ENCODE results near the gene SAMM50. TPM values are rescaled to one million over a fixed set of nuclear protein-coding genes. Genes with fewer than 3 reads are reported as not detected.

Gene SAMM50
- total RNA-seq, 1 experiment from 2014 or later = 55.3 TPM

DNA sequence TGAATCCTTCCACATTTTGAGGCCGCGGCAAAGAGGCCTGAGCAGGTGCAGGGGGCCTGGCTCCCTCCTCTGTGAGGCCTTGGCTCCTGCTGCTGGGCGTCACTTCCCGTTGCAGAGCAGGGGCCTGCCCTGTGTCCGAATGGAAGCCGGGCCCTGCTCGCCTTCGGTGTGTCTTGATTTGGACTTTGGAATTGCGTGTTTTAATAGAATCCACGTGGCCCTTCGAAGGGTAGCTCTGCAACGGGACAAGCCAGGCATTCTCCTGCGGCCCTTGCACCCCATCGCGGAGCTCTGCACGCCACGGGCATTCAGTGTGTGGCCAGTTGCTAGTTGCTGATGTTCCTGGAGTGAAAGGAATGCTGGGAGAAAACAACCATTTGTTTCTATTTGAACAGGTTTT lies 25.8 kb downstream of the SAMM50 start:
- CTCF ChIA-PET = interaction anchor here (0.5 kb wide), 1 partner anchor 573 kb away, joined by 5 read pairs; no protein-coding TSS in a partner anchor
- Mint-ChIP-seq H3K27ac (ENCODE audit: unreplicated experiment) (no peak overlapping the region), H3K36me3 (ENCODE audit: insufficient read depth, unreplicated experiment) (peaks cover 36% of the 10 kb centered on the region), H3K9me3 (ENCODE audit: low read depth, unreplicated experiment) (no peaks in the 10 kb centered on the region), H3K4me3 (ENCODE audit: low read depth, unreplicated experiment) (no peak overlapping the region), H3K27me3 (ENCODE audit: unreplicated experiment) (no peaks in the 10 kb centered on the region), H3K4me1 (ENCODE audit: low read depth, unreplicated experiment) (no peaks in the 10 kb centered on the region)
- no TSS peak for BruUV-seq (replicated peaks)
- DNase-seq = no peak
- TF ChIP-seq CTCF (IDR thresholded peaks at IDR 0.05; ENCODE audit: unreplicated experiment) = no peak
- intact Hi-C loops (cut with micrococcal nuclease; ENCODE audit: unreplicated experiment) = no loop called here

DNA sequence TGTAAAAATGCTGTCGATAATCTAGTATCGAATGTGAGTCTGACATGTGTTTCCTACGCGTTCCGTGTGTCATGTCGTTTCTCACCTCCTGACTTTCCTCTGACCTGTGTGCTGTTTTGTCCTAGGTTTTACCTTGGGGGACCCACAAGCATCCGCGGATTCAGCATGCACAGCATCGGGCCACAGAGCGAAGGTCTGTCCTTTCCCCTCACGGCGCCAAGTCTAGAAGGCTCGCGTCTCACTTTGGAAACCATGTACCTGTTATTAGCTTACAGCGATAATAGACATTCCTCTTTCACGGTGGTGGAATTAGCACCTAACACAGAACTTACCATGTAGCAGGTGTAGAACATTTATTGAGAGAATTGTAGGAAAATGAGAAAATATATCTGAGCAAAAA lies 28.6 kb downstream of the SAMM50 start:
- peaks cover 44% of the 10 kb centered on the region for H3K36me3 Mint-ChIP-seq (ENCODE audit: insufficient read depth, unreplicated experiment)
- CTCF ChIA-PET = no interaction called here

DNA sequence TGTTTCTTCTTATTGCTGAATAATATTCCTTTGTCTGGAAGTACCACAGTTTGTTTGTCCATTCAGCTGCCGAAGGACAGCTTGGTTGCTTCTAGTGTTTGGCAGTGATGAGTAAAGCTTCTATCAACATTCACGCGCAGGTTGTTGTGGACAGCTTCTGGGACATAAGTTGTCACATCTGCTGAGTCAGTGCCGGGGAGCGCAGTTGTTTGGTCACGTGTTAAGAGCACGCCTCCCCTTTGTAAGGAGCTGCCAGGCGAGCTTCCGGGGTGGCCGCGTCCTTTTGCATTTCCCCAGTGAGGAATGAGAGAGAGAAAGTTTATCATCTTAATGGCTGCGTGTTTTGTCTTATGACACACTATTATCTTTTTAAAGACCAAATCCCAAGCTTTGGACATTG lies 30.3 kb downstream of the SAMM50 start:
- TF ChIP-seq CTCF (IDR thresholded peaks at IDR 0.05; ENCODE audit: unreplicated experiment) = no peak
- H3K27ac Mint-ChIP-seq (ENCODE audit: unreplicated experiment) = no peak overlapping the region

More for the DNA sequence above, 28.6 kb downstream of the SAMM50 start:
- no peak for DNase-seq
- Mint-ChIP-seq H3K27ac (ENCODE audit: unreplicated experiment) (no peak overlapping the region), H3K4me3 (ENCODE audit: low read depth, unreplicated experiment) (no peak overlapping the region), H3K27me3 (ENCODE audit: unreplicated experiment) (no peaks in the 10 kb centered on the region), H3K4me1 (ENCODE audit: low read depth, unreplicated experiment) (no peaks in the 10 kb centered on the region), H3K9me3 (ENCODE audit: low read depth, unreplicated experiment) (no peaks in the 10 kb centered on the region)
- intact Hi-C loops (cut with micrococcal nuclease; ENCODE audit: unreplicated experiment) = no loop called here
- BruUV-seq (replicated peaks) = no TSS peak
- TF ChIP-seq CTCF (IDR thresholded peaks at IDR 0.05; ENCODE audit: unreplicated experiment) = no peak

GRCh38 chr22:43988116-43988820 lies 33.0 kb downstream of the SAMM50 start:
- Mint-ChIP-seq H3K27me3 (ENCODE audit: unreplicated experiment) (no peaks in the 10 kb centered on the region), H3K4me3 (ENCODE audit: low read depth, unreplicated experiment) (no peak overlapping the region), H3K36me3 (ENCODE audit: insufficient read depth, unreplicated experiment) (peaks cover 58% of the 10 kb centered on the region), H3K4me1 (ENCODE audit: low read depth, unreplicated experiment) (no peaks in the 10 kb centered on the region), H3K9me3 (ENCODE audit: low read depth, unreplicated experiment) (no peaks in the 10 kb centered on the region), H3K27ac (ENCODE audit: unreplicated experiment) (no peak overlapping the region)
- no peak for TF ChIP-seq CTCF (IDR thresholded peaks at IDR 0.05; ENCODE audit: unreplicated experiment)
- no TSS peak for BruUV-seq (replicated peaks)
- intact Hi-C loops (cut with micrococcal nuclease; ENCODE audit: unreplicated experiment) = no loop called here
- no peak for DNase-seq
- CTCF ChIA-PET = no interaction called here

More for the DNA sequence above, 30.3 kb downstream of the SAMM50 start:
- Mint-ChIP-seq H3K4me1 (ENCODE audit: low read depth, unreplicated experiment) (no peaks in the 10 kb centered on the region), H3K27me3 (ENCODE audit: unreplicated experiment) (no peaks in the 10 kb centered on the region), H3K4me3 (ENCODE audit: low read depth, unreplicated experiment) (no peak overlapping the region), H3K9me3 (ENCODE audit: low read depth, unreplicated experiment) (no peaks in the 10 kb centered on the region), H3K36me3 (ENCODE audit: insufficient read depth, unreplicated experiment) (peaks cover 42% of the 10 kb centered on the region)
- no TSS peak for BruUV-seq (replicated peaks)
- CTCF ChIA-PET = interaction anchor here (0.7 to 1.1 kb wide), 3 partner anchors 23 to 318 kb away, joined by 3 read pairs; no protein-coding TSS in a partner anchor
- intact Hi-C loops (cut with micrococcal nuclease; ENCODE audit: unreplicated experiment) = no loop called here
- no peak for DNase-seq
